ENCODE measurements around the gene CPEB3.

GRCh38 chr10:92207061-92207460, 83.8 kb downstream of the CPEB3 start:
- TF ChIP-seq CTCF (IDR thresholded peaks at IDR 0.05): no peak
- TF ChIP-seq ZFX (IDR thresholded peaks at IDR 0.05; ENCODE audit: borderline replicate concordance): no peak
